Choroid plexus epithelial cell (primary cell): Measurements from ENCODE around the gene TNFRSF8.

Experiments used
- DNase-seq: peaks from one replicate; pipeline ENCODE4 v3.0.0-alpha.2; 2010; ENCODE audit warnings: low read depth
- H3K4me3 ChIP-seq: 2 replicates; pipeline ENCODE4 v1.5.1; 2011; ENCODE audit warnings: low read depth, mild to moderate bottlenecking, control low read depth, low read length, moderate library complexity
- CTCF ChIP-seq: conservative IDR thresholded peaks from 2 replicates; pipeline ENCODE4 v1.5.1; 2011; ENCODE audit warnings: low read depth, mild to moderate bottlenecking, control low read depth, inconsistent platforms, low read length, moderate library complexity

Gene TNFRSF8

GRCh38 chr1:12114916-12115315, 51.8 kb downstream of the TNFRSF8 start:
- DNase-seq: no peak
- TF ChIP-seq CTCF: no peak
- H3K4me3 ChIP-seq: no peak overlapping the region

GRCh38 chr1:12121212-12122003, 58.3 kb downstream of the TNFRSF8 start:
- H3K4me3 ChIP-seq: no peak overlapping the region
- peak; percentile 76 for DNase-seq
- no peak for TF ChIP-seq CTCF

GRCh38 chr1:12123172-12123571, 60.1 kb downstream of the TNFRSF8 start:
- no peak overlapping the region for H3K4me3 ChIP-seq

GRCh38 chr1:12124693-12125421, 61.8 kb downstream of the TNFRSF8 start:
- DNase-seq: peak; percentile 78
- H3K4me3 ChIP-seq: no peak overlapping the region

More at GRCh38 chr1:12123172-12123571, 60.1 kb downstream of the TNFRSF8 start:
- no peak for TF ChIP-seq CTCF
- no peak for DNase-seq

GRCh38 chr1:12125422-12126355, 62.6 kb downstream of the TNFRSF8 start:
- no peak overlapping the region for H3K4me3 ChIP-seq

More at GRCh38 chr1:12124693-12125421, 61.8 kb downstream of the TNFRSF8 start:
- TF ChIP-seq CTCF: peak; percentile 94

GRCh38 chr1:12126781-12127180, 63.7 kb downstream of the TNFRSF8 start:
- DNase-seq: no peak
- TF ChIP-seq CTCF: no peak
- H3K4me3 ChIP-seq: no peak overlapping the region

More at GRCh38 chr1:12125422-12126355, 62.6 kb downstream of the TNFRSF8 start:
- DNase-seq: no peak
- peak; percentile 2 for TF ChIP-seq CTCF
